Heart left ventricle (tissue), 13 donors: ENCODE results near the gene HCN4.

Experiments
- CTCF ChIP-seq, 12 donors: fragments of 200-600 bp; sonication (generic) in 4 of 12; IDR thresholded peaks; one replicate each; pipeline versions ENCODE4 v1.5.0 to v1.8.0; 2018 to 2022; ENCODE audit warnings: antibody characterized with exemption in 12 of 12, mild to moderate bottlenecking in 5 of 12
- POLR2A ChIP-seq, 2 donors: fragments of 450-650 bp; IDR thresholded peaks; one replicate each; pipeline ENCODE4 v1.6.1; 2017; ENCODE audit warnings: antibody characterized with exemption in 2 of 2, mild to moderate bottlenecking in 2 of 2, moderate library complexity in 2 of 2
- donor health status: ischemic (EF 13 %, LVEDD 7.1; RV severe dilation, severe dysfunction).
- donor health status: DM: no; HTN: yes; CAD: no.
- donor health status: DM: no; HTN: no; CAD: no.
- donor health status: ischemic (EF 25% LVEDD 6.9; RV normal size, moderate dysfunction).
- donor health status: ischemic (EF 25% LVEDD 5.7; RV mildly dilated, moderate dysfunction).
- donor health status: ischemic (EF 35%, LVEDD 5.7; RV mildly dilated, moderate dysfunction).
- donor health status: nonischemic (EF 11% LVEDD 7.7; RV severe dilation, severe dysfunction).
- donor health status: DM: yes; HTN: yes; CAD: no.
- donor health status: PGD.
- donor health status: ischemic (EF 29% LVEDD 5.4; RV normal size, mild dysfunction).
- donor health status: nonischemic (EF 23%, LVEDD 6.1; RV moderate dilation, normal function).

GRCh38 chr15:73329501-73330200 lies 39.1 kb downstream of the HCN4 start:
- no peak for TF ChIP-seq CTCF (IDR thresholded peaks at IDR 0.05)
- no peak for TF ChIP-seq POLR2A (IDR thresholded peaks at IDR 0.05)
